Progenitor cell of endocrine pancreas (in vitro differentiated cells): ENCODE data around the gene TCTN3. TPM values are rescaled to one million over a fixed set of nuclear protein-coding genes. Genes with fewer than 3 reads are reported as not detected.
"Not testable (repeated sequence)": the region's sequence is repeated elsewhere in the genome, so short reads cannot be mapped to it uniquely, and the experiment has no call there.

Experiments used
- DNase-seq: peaks from one replicate; pipeline ENCODE4 v3.0.0; 2021; ENCODE audit warnings: low spot score; ENCODE audit not compliant: unreplicated experiment
- H3K27ac Mint-ChIP-seq: 2 replicates; pipeline ENCODE4 v1.8.0; 2021; ENCODE audit warnings: mild to moderate bottlenecking, moderate library complexity, mixed read lengths
- H3K27me3 Mint-ChIP-seq: 2 replicates; pipeline ENCODE4 v1.8.0; 2021; ENCODE audit warnings: mixed read lengths
- H3K36me3 Mint-ChIP-seq: 2 replicates; pipeline ENCODE4 v1.8.0; 2022; ENCODE audit warnings: mixed read lengths; ENCODE audit not compliant: insufficient read depth
- H3K4me1 Mint-ChIP-seq: 2 replicates; pipeline ENCODE4 v1.8.0; 2021; ENCODE audit warnings: low read depth, mixed read lengths
- H3K4me3 Mint-ChIP-seq: 2 replicates; pipeline ENCODE4 v1.8.0; 2021; ENCODE audit warnings: low read depth, mild to moderate bottlenecking, moderate library complexity, mixed read lengths
- H3K9me3 Mint-ChIP-seq: 2 replicates; pipeline ENCODE4 v1.8.0; 2021; ENCODE audit warnings: low read depth, mixed read lengths
- total RNA-seq: library from RNA; stranded (reverse); gene quantifications from 2 replicates; pipeline ENCODE4 v1.2.1, GENCODE V29; 2021
- TF ChIP-seq, protein P1 (sequence below): fragments of 200-600 bp; sonication (generic); IDR thresholded peaks from one replicate; pipeline ENCODE4 v1.5.0; 2021; ENCODE audit warnings: antibody characterized with exemption, mild to moderate bottlenecking; ENCODE audit not compliant: unreplicated experiment

Gene TCTN3
- total RNA-seq, 1 donor from 2014 or later, result 61.8 TPM

DNA sequence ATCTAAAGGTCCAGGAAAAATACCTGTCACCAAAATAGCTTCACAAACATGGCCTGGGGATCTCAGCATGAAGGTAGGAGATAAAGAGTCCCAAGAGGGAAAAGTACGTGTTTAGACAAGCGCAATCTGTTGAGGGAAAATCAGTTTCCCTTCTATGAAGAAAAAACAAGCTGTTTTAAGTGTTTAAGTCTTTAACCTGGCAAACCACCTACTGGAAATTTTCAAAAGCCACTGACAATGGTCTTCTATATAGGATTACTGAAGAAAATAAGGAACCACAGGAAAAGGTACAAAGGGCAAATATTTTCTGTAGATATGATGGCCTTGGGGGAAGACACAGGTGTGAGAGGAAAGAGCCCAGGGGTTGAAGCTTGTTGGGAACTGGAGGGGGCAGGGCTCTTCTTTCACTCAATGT is 58.4 kb downstream of the TCTN3 start:
- Mint-ChIP-seq H3K27me3 (no peaks in the 10 kb centered on the region), H3K36me3 (peaks cover 47% of the 10 kb centered on the region), H3K4me1 (peaks cover 14% of the 10 kb centered on the region), H3K4me3 (no peak overlapping the region), H3K9me3 (no peaks in the 10 kb centered on the region), H3K27ac (peak overlapping the region; percentile 46)
- TF ChIP-seq, protein P1, sequence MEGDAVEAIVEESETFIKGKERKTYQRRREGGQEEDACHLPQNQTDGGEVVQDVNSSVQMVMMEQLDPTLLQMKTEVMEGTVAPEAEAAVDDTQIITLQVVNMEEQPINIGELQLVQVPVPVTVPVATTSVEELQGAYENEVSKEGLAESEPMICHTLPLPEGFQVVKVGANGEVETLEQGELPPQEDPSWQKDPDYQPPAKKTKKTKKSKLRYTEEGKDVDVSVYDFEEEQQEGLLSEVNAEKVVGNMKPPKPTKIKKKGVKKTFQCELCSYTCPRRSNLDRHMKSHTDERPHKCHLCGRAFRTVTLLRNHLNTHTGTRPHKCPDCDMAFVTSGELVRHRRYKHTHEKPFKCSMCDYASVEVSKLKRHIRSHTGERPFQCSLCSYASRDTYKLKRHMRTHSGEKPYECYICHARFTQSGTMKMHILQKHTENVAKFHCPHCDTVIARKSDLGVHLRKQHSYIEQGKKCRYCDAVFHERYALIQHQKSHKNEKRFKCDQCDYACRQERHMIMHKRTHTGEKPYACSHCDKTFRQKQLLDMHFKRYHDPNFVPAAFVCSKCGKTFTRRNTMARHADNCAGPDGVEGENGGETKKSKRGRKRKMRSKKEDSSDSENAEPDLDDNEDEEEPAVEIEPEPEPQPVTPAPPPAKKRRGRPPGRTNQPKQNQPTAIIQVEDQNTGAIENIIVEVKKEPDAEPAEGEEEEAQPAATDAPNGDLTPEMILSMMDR, result no peak
- DNase-seq, result no peak

DNA sequence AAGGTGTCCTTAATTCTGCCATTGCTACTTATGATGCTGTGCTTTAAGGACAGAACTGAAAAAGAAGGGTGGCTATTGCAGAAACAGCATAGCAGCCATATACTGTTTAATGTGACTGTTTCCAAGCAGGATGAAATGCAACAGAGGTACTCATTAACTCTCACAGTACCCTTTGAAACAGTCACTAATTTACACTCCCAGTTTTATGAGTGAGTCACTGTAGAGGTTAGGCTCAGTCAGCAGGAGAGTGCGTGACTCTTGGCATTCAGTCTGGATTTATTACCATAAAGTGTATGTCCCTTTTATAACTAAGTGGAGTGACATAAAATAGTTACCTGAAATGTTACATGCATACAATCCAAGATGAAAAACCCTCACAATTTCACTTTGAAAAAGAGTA is 64.9 kb downstream of the TCTN3 start:
- Mint-ChIP-seq H3K27ac (no peak overlapping the region), H3K9me3 (no peaks in the 10 kb centered on the region), H3K36me3 (peaks cover 44% of the 10 kb centered on the region), H3K4me1 (no peaks in the 10 kb centered on the region), H3K27me3 (no peaks in the 10 kb centered on the region), H3K4me3 (no peak overlapping the region)
- DNase-seq, result no peak
- TF ChIP-seq, protein P1, result no peak

DNA sequence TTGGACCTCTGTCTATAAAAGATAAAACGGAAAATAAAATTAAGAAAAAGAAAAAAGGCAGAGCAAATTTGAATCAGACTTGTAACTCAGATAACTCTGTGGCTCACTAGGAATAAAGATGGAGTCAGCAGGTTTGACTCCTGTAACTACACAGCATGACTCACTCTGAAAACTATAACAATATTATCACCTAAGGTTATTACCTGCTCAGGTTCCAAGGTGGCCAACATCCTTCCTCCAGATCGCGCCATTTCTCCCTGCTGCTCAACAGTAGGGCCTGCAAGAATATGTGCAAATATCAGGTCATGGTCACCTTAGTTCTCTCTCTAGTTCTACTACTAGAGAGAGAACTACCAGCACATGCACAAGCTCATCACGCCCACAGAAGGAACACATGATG is 67.2 kb downstream of the TCTN3 start:
- Mint-ChIP-seq H3K9me3 (no peaks in the 10 kb centered on the region), H3K27me3 (no peaks in the 10 kb centered on the region), H3K4me1 (no peaks in the 10 kb centered on the region), H3K36me3 (peaks cover 34% of the 10 kb centered on the region), H3K4me3 (no peak overlapping the region), H3K27ac (no peak overlapping the region)
- no peak for DNase-seq
- TF ChIP-seq, protein P1, result no peak

DNA sequence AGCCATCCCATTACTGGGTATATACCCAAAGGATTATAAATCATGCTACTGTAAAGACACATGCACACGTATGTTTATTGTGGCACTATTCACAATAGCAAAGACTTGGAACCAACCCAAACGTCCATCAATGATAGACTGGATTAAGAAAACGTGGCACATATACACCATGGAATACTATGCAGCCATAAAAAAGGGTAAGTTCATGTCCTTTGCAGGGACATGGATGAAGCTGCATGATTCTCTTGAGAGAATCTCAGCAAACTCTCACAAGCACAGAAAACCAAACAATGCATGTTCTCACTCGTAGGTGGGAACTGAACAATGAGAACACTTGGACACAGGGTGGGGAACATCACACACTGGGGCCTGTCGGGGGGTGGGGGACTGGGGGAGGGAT is 73.3 kb downstream of the TCTN3 start:
- H3K36me3 Mint-ChIP-seq, result peaks cover 45% of the 10 kb centered on the region
- not testable (repeated sequence) for H3K9me3 Mint-ChIP-seq, DNase-seq, H3K4me1 Mint-ChIP-seq, H3K27me3 Mint-ChIP-seq, H3K4me3 Mint-ChIP-seq, H3K27ac Mint-ChIP-seq

DNA sequence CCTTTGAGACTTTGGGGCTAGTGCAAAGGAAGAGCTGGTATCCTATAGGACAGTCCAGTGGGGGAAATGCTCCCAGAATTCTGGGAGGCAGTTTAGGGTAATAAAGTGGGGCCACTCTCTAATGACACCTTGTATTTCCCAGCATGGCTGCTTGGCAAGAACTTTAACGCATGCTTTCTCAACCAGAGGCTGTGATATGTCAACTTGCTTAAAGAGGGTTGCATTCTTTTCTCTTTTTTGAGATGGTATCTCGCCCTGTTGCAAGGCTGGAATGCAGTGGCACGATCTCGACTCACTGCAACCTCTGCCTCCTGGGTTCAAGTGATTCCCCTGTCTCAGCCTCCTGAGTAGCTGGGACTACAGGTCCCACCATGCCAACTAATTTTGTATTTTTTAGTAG is 75.6 kb downstream of the TCTN3 start:
- Mint-ChIP-seq H3K27me3 (no peaks in the 10 kb centered on the region), H3K9me3 (no peaks in the 10 kb centered on the region), H3K4me3 (no peak overlapping the region), H3K36me3 (peaks cover 52% of the 10 kb centered on the region), H3K27ac (no peak overlapping the region), H3K4me1 (no peaks in the 10 kb centered on the region)
- TF ChIP-seq, protein P1, result no peak
- no peak for DNase-seq

DNA sequence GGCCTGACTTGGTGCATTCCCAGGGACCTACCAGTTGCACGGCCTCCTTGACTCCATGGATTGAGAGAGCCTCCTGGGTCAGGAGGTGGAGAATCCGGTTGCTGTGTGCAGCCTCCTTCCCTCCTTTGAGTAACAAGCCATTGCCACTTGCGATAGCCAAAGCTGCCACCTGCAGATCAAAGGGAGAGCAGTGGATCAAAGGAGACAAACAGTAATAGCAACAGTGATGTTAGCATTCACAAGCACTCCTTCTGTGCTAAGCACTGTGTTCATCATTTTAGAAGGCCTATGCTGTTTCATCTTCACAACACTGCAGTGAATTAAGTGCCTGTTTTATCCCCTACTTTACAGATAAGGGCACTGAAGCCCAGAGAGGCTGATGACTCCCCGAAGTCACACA is 77.3 kb downstream of the TCTN3 start:
- no peak for DNase-seq
- peaks cover 50% of the 10 kb centered on the region for H3K36me3 Mint-ChIP-seq
- H3K9me3 Mint-ChIP-seq, result no peaks in the 10 kb centered on the region
- no peak overlapping the region for H3K27ac Mint-ChIP-seq
- no peaks in the 10 kb centered on the region for H3K27me3 Mint-ChIP-seq
- H3K4me3 Mint-ChIP-seq, result no peak overlapping the region
- H3K4me1 Mint-ChIP-seq, result no peaks in the 10 kb centered on the region
- TF ChIP-seq, protein P1, result no peak

Other genes with a start within 250 kb of the TCTN3 start
- gene SORBS1, start 132.6 kb downstream of the TCTN3 start, total RNA-seq, result 25.2 and 30.7 TPM in 2 replicates
- 135 and 139 TPM in 2 replicates for gene ALDH18A1, start 37.2 kb downstream of the TCTN3 start, total RNA-seq
- 0.29 TPM in 1 of 2 replicates, not detected in the other for gene ENTPD1, start 62.2 kb upstream of the TCTN3 start, total RNA-seq
- gene CC2D2B, start 214.0 kb upstream of the TCTN3 start, total RNA-seq, result 0.77 and 0.82 TPM in 2 replicates